Epithelial cell of esophagus (primary cell): Measurements from ENCODE around the gene FOXO6.
A peak's percentile ranks its signal among the peaks of the same experiment; 100 is the strongest.

ENCODE experiments used
- DNase-seq: peaks from one replicate; pipeline ENCODE4 v3.0.0; 2010; ENCODE audit warnings: low read depth
- H3K4me3 ChIP-seq: 2 replicates; pipeline ENCODE4 v1.5.1; 2011; ENCODE audit warnings: mild to moderate bottlenecking, low read length, control low read depth
- TF ChIP-seq, protein P1 (sequence below): IDR thresholded peaks from 2 replicates; pipeline ENCODE4 v1.5.1; 2011; ENCODE audit warnings: low read depth, mild to moderate bottlenecking, low read length, control low read depth, inconsistent platforms; ENCODE audit not compliant: insufficient read depth; ENCODE audit errors: missing control alignments

FOXO6 gene

GRCh38 chr1:41425369-41425768, 64.1 kb downstream of the FOXO6 start:
- DNase-seq, result no peak
- no peak overlapping the region for H3K4me3 ChIP-seq
- TF ChIP-seq, protein P1, sequence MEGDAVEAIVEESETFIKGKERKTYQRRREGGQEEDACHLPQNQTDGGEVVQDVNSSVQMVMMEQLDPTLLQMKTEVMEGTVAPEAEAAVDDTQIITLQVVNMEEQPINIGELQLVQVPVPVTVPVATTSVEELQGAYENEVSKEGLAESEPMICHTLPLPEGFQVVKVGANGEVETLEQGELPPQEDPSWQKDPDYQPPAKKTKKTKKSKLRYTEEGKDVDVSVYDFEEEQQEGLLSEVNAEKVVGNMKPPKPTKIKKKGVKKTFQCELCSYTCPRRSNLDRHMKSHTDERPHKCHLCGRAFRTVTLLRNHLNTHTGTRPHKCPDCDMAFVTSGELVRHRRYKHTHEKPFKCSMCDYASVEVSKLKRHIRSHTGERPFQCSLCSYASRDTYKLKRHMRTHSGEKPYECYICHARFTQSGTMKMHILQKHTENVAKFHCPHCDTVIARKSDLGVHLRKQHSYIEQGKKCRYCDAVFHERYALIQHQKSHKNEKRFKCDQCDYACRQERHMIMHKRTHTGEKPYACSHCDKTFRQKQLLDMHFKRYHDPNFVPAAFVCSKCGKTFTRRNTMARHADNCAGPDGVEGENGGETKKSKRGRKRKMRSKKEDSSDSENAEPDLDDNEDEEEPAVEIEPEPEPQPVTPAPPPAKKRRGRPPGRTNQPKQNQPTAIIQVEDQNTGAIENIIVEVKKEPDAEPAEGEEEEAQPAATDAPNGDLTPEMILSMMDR, result no peak

DNA sequence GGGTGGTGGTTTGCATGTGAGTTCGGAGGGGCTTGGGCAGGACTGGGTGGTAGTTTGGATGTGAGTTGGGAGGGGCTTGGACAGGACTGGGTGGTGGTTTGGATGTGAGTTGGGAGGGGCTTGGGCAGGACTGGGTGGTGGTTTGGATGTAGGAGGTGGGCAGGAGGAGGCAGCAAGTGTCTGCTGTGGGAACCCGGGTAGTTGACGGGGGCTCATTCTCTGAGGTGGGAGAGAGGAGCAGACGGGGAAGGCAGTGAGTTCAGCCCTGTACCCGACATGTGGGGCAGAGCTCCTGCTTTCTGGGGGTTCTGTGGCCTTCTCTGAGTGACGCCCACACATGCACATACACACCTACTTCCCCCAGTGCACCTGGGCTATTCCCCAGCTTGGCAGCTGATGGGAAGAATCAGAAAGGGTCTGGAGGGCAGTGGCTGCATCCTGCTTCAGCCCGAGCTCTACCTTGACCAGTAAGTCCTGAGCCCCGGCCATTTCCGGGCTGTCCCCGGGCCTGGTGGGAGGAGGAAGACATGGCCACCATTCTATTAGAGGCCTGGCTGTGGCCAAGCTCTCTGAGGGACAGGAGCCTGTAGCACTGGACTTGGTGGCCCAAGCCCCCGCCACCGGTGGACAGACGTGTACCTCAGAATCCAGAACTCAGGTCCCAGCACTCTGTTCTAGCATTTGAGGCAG, 65.1 kb downstream of the FOXO6 start:
- H3K4me3 ChIP-seq, result no peak overlapping the region
- no peak for DNase-seq
- TF ChIP-seq, protein P1, result no peak

DNA sequence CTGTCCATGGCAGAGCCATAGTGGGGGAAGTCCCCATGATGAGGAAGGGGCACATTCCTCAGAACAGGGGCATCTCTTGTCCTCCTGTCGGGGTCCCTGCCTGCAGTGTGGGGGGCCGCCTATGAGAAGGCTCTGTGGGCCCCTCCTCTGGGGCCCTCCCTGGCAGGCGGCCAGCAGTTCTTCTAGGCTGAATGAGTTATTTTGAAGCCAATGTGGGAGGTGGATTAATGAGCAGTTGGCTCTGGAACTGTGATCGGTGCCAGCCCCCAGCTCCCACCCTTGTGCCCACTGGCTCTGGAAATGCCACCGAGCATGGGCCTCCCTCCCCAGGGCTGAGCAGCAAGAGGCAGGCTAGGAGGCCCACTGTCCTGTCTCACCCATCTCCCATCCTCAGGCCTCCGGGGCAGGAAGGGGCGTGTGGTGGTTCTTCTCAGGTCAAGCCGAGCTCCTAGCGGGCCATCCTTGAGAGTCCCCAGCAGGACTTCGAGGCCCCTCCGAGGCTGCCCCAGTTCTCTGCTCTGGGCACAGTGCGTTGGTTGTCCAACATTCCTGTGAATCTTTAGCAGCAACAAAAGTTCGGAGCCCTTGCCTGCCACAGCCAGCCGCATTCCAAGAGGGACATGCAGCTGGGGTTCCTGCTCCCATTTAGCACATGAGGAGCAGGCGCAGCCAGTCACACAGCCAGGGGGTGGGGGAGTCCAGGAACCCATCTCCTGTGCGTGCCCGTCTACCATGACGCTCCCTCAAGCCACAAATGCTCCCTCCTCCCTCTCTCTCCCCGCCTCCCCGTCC, 66.1 kb downstream of the FOXO6 start:
- H3K4me3 ChIP-seq, result no peak overlapping the region
- no peak for DNase-seq

DNA sequence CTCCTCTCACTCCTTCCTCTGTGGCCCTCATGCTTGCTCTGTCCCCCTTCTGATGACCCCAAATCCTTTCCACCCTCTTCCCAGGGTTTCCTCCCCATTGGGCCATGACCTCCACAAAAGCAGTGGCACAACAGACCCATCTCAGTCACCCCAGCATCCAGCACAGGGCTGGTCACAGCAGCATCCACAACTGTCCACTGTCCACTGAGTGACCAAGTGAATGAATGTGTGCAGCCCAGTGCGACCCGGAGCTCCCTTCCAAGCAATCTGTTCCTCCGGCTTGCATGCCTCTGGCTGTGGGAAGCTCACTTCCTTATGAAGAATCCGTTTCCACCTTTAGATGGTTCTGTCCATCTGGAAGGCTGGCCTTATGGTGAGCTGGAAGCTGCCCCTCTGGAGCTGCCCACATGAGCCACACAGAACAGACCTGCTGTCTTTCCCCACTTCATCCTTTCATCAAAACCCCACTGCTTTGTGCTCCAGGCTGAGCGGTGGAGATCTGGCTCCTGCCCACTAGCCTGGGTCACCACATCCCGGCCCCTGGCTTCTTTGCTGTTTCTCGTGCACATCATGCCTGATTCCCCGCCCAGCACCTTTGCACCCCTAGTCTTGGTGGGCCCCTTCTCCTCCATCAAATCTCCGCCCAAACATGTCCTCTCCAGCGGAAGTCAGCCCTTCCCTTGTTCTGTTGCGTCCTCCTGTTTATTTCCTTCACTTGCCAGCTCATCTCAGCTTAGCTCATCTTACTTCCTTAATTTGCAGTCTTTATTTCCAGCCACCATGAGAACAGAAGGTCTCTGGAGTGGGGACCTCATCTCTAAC, 66.9 kb downstream of the FOXO6 start:
- peak; percentile 26 for DNase-seq
- TF ChIP-seq, protein P1, result no peak

More for the DNA sequence above, 66.1 kb downstream of the FOXO6 start:
- TF ChIP-seq, protein P1, result no peak

DNA sequence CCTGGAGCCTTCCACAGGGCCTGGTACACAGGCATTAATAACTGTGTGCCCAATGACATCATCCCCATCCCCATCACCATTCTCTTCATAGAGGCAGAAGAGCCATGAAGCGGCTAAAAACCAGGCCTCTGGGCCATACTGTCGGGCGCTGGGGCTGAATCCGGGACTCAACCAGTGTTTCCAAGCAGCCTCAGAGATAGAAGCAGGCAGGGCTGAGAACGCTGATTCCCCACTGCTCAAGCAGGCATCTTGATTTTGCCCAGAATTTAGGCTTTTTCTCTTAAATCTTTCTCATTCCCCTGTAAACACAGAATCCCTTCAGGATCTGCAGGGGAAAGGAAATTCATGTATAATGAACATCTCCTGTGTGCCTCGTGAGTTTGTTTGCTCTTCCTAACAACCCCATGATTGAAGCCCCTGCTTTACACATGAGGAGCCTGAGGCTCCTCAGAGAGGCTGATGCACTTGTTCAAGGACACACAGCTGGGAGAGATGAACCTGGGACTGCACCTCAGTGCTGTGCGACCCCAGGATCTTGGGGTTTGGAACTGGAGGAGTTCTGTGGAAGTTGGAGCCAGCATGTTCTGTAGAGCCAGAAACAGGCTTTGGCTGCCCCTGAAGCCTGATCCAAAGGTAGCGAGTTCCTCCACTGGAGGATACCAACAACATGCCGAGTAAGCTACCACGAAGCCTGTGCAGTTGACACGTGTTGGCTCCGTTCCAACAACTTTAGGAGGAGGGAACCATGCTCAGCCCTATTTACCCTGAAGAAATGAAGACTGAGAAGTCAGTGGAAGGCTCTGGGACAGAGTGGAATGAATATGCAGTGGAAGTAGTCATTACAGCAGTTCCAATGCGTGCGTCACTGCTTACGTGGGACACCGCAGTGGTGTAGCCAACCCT, 67.8 kb downstream of the FOXO6 start:
- TF ChIP-seq, protein P1, result no peak
- no peak for DNase-seq
- no peak overlapping the region for H3K4me3 ChIP-seq

More for the DNA sequence above, 66.9 kb downstream of the FOXO6 start:
- no peak overlapping the region for H3K4me3 ChIP-seq

DNA sequence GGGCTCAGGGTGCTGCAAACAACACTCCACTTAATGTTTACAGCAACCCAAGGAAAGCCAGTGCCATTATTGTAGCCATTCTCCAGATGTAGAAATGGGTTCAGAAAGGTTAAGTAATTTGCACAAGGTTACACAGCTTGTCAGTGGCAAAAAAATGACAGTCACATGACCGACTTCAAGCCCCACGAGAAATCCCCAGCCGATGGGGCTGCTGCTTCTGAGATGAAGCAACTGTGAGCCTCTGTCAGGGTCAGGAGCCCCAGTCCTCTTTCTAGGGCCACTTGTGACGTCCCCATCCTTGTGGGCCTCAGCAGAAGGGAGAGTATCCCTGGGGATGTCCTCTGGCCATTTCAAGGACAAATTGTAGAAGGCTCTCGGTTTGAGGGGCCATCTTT, 68.4 kb downstream of the FOXO6 start:
- TF ChIP-seq, protein P1, result no peak
- no peak for DNase-seq
- no peak overlapping the region for H3K4me3 ChIP-seq
